Endometrial microvascular endothelial cells (primary cell): ENCODE data around the gene NFIX. TPM values are rescaled to one million over a fixed set of nuclear protein-coding genes. Genes with fewer than 3 reads are reported as not detected.

Source experiments
- in situ Hi-C: cut with HindIII; loops from 2 replicates; pipeline ENCODE4 v1.10.0; 2017; ENCODE audit warnings: low sequenced_read_pairs, low pct_unique_long_range_greater_than_20kb; ENCODE audit errors: inconsistent ontology term
- total RNA-seq: library from RNA; depleted of rRNA; stranded (reverse); fragments of >200 nt; gene quantifications from one replicate; pipeline ENCODE4 v1.2.3, GENCODE V29; 2015; ENCODE audit errors: inconsistent ontology term

Gene NFIX
- total RNA-seq, 1 donor from 2014 or later = 7.9 TPM

DNA sequence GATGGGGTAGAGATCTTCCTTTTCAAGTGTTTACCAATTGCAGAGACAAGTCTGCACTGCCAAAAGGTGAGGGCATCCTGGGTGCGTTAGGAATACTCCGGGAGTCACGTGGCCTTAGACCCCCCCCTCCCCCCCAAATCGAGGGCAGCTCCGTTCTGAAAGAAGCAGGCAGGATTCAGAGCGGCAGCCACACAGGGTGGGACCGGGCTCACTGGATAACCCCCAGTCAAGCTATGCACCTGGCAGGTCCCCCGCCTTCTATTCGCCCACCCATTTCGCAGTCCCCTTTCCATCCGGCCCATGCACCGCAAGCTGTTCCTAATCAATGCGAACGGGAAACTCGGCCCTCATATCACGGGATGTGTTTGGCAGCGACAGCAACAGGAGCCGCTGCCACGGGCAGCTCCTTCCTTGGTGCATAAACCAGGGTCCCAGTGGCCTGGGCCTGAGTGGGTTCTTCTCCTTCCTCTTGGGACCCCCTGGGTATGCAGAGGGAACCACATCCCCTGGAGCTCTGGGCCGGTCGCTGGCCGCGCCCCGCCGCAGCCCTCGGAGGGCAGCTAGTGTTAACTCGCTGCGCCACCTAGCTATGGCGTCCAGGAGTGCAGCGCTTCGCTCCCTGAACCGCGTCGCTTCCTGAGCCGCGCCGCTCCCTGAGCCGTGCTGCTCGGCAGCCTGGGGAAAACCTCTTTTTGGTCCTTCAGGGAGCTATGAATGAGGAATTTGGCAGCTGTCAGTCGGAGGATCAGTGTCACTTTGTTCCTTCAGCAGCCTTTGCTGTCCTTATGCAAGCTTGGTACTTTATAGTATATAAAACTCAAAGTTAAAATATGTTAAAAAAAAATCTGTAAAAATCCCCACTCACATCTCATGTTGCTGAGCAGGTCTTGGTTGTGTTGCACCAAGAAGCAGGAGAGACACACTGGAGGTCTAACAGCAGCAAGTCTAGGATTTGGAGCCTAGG lies 66.0 kb downstream of the NFIX start:
- in situ Hi-C loops = no loop called here

DNA sequence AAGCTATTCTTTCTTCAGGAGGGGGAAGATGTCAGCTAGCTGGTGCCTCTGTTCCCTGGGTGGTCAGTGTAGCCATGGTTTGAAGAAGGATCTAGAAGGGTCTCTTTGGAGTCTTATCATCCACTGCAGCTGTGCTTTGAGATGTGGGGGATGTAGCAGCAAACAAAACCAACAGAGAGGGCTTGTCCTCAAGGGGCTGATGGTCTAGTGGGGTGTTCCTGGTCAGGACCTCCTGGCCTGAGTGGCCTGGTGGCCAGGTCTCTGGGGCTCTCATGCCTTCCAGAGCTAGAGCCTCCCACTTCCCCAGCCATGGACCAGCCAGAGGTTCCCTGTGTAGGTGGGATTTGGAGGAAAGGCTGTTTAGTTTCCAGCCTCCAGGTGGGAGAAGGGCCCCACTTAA lies 67.0 kb downstream of the NFIX start:
- in situ Hi-C loops = no loop called here

DNA sequence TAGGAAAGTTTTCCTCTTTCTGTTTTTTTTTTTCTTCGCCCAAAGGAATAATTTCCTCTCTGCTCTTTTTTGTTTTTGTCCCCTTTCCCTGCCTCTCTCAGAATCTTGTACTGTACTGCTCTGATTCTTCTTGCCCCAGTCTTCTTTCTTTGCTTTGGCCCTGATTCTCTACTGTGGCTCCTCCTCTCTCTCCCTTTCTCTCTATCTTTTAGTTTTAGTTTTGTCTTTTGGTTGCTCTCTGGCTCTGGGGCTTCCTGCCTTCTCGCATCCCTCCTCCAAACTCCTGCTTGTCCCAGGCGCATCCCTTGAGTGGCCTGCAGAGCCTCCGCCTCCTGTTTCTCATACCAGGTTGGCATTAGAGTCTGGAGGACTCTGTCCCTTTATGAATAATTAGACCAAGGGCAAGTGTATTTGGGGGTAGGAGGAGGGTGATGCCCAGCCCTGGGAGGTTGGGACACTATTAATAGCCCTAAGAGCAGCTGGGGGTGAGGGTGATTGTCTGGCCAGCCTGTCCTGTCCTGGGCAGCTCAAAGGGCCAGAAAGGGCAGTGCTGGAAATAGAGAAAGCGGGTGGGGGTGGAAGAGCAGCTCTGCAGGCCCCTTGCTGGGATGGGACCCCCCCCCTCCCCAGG lies 68.3 kb downstream of the NFIX start:
- in situ Hi-C loops = no loop called here

DNA sequence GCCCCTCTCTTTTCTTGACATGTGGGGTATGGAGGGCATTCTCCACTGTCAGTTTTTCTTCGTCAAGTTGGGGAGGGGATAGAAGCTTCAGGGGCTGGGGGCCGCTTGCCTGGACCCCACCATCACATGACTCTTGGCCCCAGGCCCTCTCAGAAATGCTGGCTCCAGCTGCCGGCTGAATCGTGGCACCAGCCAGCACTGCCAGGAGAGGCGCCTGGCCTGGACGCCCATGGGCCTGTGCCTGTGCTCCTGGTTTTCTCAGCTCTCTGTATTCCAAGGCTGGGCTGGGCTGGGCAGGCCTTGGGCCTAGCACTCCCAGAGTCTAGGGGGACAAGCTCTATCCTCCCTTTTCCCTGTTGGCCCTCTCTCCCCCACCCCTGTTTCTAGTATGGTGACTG lies 68.8 kb downstream of the NFIX start:
- in situ Hi-C loops = no loop called here

DNA sequence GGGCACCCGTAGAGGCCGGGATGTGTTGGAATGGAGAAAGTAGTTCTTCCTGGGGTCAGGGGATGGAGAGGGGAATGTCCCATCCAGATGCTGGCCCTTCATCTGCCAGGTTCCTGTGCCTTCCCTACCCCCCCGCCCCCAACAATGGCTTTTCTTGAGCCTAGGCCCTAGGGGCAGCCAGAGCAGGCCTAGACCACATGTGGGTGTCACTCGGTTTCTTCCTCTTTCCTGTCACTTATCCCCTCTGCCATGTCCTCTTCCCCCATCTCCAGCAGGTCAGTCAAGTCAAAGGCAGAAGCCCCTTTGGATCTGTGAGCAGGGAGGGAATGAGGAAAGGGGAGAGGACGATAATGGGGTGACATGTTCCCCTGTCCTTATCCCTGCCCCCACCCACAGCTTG lies 71.0 kb downstream of the NFIX start:
- in situ Hi-C loops = no loop called here

DNA sequence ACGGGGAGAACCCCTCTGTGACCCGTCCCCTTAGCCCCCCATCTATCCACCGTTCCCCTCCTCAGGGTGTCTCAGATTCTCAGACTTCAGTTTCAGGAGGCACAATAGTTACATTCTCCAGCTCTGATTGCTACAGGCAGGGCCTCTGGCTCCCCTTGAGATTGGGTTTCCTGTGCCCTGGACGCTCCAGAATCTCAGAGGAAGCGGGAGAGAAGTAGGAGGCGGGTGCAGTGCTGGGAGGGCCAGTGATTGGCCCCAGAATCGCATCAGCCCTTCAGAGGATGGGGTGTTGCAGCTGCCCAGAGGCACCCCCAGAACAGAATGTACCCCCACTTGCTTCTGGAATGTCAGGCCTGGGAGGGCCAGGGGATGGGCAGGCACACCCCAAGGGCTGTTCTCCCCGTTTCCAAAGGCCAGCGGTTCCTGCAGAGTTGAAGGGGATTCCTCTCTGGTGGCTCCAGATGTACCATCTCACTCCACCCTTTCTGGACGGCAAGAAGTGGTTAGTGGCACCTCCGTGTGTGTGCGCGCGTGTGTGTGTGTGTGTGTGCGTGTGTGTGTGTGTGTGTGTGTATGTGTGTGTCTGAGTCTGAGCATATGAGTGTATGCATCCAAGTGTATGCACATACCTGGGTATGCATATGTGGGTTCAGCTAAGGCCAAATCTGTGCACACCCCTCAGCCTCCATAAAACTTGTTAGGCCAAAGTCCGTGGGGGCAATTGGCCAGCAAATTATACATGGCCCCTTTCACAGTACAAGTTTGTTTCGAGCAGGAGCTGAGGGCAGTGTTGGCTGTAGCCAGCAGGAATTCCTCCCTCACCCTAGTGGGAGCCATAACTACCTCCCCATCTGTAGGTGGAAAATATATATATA lies 71.9 kb downstream of the NFIX start:
- in situ Hi-C loops = no loop called here

DNA sequence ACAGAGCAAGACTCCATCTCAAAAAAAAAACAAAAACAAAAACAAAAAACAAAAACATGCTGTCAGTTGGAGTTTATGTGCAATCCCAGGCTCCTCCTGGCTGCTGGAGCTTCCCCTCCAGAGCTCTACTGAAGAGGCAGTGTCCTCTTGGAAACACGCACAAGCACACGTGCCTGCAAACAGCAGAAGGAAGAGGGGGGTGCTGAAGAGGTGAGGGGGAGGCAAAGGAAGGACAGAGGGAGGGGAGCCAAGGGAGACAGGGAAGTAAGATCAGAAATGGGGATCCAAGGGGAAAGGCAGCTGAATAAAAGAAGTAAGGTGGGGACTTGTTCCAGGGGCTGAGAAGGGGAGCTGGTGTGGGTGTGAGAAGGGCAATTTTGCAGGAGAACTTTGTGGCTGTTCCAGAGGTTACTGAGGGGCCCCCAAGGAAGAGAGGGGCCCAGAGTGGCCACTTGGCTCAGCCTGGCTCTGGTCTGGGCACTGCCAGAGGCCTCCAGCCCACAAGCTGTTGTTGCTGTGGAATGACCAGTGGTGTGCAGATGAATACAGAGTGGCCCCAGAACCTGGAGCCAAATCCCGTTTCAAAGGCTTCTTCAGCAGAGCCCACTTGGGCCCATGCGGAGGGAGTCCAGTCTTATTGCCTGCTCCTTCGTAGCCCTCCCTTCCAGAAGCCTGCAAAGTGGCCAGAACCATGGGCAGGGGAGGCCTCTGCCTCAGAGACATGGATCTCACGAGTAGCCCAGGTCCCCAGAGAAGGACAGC lies 73.0 kb downstream of the NFIX start:
- in situ Hi-C loops = no loop called here

DNA sequence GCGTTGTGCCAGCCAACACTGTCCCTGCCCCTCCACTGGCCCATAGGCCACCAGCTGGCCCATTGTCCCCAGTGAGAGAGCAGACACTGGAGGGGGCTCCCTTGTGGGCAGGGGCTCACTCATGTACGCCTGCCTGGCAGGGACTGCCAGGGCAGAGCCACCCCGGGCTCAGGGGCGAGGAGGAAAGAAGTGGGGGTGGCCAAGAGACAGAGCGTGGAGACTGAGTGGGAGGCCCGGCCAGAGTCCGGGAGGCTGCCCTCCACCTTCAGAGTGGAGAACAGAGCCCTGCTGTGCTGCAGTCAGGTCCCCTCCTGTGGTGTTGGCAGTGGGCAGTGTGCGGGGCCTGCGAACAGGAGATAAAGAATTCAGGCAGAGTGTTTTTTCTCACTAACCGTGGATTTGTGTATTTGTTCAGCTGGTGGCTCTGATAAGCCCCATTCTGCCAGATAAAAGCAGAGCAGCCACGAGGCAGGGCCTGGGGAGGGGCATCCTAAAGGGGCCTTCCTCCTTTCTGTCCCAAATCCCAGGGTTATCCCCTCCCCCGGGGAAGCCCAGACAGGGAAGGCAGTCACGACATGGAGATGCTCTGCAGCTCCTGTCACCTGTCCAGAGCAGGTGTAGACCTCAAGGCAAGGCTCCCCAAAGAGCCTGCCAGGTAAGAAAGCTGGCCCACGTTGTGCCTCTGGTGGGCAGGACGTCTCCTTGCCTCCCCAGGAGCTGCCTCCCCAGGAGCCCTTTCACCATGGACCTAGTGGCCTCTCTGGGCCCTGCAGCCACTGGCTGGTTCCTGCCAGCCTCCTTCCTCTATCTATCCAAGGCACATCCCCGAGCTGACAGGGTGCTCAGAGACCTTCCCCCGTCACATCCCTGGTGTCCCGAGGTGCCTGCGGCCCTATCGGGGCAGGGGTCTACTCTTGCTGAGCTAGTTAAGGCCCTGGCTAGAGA lies 74.4 kb downstream of the NFIX start:
- in situ Hi-C loops = no loop called here

DNA sequence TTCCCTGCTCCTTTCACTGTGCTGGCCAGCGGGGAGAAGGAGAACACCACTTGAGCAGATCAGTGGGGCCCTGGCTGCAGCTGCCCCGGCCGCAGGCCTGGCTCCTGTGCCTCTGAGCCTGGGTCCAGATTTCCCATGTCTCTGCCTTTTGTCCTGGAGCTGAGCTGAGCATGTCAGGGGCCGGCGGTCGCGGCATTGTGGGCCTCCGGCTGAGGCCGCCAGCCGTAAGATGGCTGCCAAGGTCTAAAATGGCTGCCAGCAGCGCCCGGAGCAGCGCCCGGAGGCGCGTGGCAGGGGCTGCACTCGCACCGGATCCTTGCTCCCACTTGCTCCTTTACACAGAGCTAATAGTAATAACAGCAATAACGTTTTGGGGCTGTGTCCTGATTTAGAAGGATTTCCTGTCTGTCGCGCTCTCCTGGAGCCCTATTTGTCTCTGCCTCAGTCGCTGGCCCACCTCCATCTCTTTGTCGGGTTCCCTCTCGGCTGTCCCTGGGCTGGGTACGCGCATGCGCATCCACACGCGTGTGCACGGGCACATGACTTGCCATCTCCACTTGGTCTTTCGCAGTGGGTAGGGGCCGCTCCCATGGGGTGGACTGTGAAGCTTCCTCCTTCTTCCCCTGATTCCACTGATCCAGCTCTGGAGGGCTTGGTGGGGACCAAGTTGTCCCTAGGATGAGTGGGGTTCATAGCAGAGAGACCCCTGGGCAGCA lies 75.3 kb downstream of the NFIX start:
- in situ Hi-C loops = no loop called here

DNA sequence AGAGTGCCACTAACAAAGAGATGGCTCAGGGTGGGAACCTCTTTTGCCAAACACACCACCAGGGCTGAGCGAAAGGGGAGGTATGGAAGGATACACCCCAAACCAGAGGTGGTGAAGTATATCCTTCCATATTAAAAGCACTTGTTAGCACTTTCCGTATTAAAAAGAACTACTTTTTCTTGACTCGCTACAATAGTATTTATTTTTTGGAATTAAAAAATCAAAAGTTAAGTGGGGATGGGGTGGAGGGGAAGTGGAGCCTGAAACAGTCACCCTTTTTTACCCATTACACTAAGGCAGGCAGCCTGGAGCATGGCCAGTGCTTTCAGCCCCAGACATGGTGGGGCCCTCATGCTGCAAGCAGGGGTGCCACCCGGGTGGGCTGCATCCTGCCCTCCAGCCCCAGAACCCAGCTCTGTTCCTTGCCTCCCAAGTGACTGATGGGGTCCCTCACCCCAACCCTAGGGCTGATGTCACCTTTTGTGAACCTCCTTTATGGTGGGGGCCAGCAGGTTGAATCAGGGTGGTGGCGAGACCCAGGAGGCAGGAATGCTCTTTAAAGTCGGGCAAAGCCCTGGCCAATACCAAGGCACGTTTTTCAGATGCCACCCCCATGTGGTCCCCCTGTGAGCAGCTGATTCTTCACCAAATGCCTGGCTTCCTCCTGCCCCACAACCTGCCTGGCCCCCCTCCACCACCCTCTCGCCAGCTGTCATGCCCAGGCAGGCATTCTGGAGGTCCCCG lies 76.3 kb downstream of the NFIX start:
- in situ Hi-C loops = no loop called here

DNA sequence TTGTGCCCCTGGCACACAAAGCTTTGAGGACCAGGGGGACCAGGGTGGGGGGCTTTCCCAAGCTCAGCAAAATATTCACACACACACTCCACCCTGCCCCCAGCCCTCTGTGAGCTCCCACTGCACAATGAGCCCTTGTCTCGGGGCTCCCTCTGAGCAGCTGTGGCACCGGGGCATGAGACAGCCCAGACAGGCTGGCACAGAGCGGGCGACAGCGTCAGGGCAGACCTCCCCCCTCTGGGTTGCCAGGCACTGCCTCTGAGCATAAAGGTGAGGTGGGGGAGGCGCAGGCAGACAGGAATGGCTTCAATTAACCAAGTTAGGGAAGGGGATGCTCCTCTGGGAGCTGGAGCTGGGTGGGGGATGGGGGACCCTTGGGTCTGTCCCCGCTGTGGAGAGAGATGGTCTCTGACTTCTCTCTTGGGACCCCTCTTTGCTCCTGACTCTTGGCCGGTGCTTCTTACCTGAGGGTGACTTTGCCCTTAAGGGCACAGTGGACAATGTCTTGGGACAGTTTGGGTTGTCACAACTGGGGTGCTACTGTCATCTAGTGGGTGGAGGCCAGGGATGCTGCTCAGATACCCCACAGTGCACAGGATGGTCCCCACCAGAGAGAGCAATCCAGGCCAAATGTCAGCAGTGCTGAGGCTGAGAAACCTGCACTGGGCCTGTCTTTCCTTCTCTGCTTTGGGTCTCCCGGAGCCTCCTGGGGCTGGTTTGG lies 77.1 kb downstream of the NFIX start:
- in situ Hi-C loops = no loop called here

DNA sequence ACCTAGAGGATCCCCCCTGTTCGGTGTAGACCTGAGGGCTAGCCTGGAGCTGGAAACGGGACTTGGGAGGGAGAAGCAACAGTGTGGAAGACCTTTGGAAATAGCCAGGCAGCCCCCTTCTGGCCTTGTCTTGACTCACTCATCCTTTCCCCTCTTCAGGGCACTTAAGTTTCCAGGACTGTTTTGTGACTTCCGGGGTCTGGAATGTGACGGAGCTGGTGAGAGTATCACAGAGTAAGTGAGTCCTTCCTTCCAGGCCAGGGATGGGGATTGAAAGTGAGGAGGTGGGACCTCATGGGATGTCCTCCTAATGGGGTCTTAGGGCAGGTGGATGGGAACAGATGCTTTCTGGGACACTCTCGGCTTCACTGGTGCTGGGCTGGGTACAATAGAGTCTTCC lies 78.0 kb downstream of the NFIX start:
- in situ Hi-C loops = no loop called here

DNA sequence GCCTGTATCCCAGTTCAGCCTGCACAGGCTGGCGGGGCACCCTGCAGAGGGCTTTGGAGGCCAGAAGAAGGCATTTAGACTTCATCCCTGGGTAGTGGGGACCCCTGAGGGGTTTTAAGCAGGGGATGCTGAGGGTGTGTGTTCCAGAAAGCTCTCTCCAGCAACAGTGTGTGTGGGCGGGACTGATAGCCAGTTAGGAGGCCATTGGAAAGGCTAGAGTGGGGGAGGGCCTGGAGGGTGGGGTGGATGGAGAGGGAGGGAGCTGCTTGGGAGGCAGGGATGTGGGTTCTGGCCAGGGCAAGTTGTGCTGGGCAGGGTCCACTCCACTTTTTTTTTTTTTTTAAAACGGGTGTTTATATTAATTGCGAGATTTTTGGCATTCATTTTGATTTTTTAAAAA lies 79.1 kb downstream of the NFIX start:
- in situ Hi-C loops = no loop called here

DNA sequence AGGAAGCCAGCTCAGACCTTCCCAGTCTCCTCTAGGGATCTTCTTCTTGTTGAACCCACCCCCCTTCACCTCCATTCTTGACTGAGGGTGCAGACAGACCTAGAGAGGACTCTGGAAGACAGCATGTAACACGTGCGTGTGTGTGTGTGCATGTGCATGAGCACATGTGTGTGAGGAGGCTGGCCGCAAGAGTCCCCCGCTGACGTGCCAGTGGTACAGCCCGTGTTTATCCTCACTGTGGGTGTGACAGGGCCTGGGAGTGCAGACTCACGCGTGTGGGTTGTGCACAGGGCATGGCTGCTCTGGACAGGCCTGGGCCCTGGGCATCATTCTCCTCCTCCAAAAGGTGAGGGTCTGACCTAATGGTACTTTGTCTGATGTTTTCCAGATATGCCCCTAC lies 81.0 kb downstream of the NFIX start:
- in situ Hi-C loops = no loop called here

DNA sequence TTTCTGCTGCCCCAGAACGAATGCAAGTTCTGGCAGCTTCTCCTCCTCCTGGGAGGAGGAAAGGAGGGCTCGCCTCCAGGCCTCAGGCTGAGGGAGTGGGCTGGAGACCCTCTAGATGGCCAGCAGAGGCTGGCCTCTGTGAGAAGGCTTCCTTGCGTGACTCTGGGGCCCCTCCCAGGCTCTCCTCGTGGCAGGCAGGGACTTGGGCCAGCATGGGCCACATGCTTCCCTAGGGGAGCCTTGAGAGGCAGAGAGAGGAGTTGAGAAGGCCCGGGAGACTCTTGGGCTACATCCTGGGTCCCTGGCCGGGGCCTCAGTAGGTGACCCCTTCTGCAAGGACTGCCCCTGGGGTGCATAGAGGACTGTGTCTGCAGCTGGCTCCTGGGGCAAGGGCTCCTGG lies 81.5 kb downstream of the NFIX start:
- in situ Hi-C loops = no loop called here

DNA sequence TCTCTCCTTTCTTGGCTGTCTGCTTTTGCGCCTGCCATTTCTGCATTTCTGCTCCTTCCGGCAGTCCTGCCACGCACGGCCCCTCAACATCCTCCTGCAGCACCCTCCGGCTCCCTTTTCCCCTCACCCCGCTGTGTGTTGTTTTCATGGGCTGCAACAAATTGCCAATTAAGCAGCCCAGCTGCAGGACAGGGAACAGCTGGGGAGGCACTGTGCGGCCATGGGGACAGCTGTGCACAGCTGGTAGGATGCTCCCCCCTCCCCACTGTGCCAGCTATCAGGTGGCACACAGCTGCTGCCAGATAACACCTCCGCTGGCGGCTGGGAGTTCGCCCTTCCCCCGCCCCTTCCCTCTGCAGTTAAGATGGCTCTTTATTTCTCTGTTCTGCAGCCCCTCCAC lies 82.0 kb downstream of the NFIX start:
- in situ Hi-C loops = no loop called here
